Activated CD4-positive, alpha-beta T cell treated with anti-CD3 and anti-CD28 coated beads for 48 hours (primary cell): Measurements from ENCODE around the gene KIRREL1.

Source experiments
- DNase-seq: peaks from one replicate; pipeline ENCODE4 v3.0.0-alpha.2; 2020

KIRREL1 gene

GRCh38 chr1:158037008-158037865 is 43.8 kb downstream of the KIRREL1 start:
- DNase-seq = no peak

- no peak for DNase-seq
Observed at GRCh38 chr1:158037866-158038359, 44.5 kb downstream of the KIRREL1 start.

- no peak for DNase-seq
Observed at GRCh38 chr1:158038793-158039192, 45.3 kb downstream of the KIRREL1 start.

GRCh38 chr1:158039380-158039779 is 45.9 kb downstream of the KIRREL1 start:
- DNase-seq = no peak

- no peak for DNase-seq
Observed at GRCh38 chr1:158040323-158040722, 46.9 kb downstream of the KIRREL1 start.

- no peak for DNase-seq
Observed at GRCh38 chr1:158043232-158043631, 49.8 kb downstream of the KIRREL1 start.

- DNase-seq = no peak
Observed at GRCh38 chr1:158045639-158046038, 52.2 kb downstream of the KIRREL1 start.

GRCh38 chr1:158046715-158047510 is 53.5 kb downstream of the KIRREL1 start:
- DNase-seq = no peak

GRCh38 chr1:158048371-158049067 is 55.1 kb downstream of the KIRREL1 start:
- DNase-seq = no peak

- no peak for DNase-seq
Observed at GRCh38 chr1:158049853-158050252, 56.4 kb downstream of the KIRREL1 start.

- DNase-seq = no peak
Observed at GRCh38 chr1:158053276-158053675, 59.8 kb downstream of the KIRREL1 start.

- no peak for DNase-seq
Observed at GRCh38 chr1:158054721-158055120, 61.3 kb downstream of the KIRREL1 start.

GRCh38 chr1:158055854-158056253 is 62.4 kb downstream of the KIRREL1 start:
- DNase-seq = no peak

- no peak for DNase-seq
Observed at GRCh38 chr1:158056498-158056897, 63.1 kb downstream of the KIRREL1 start.

GRCh38 chr1:158058237-158058985 is 65.0 kb downstream of the KIRREL1 start:
- DNase-seq = no peak

GRCh38 chr1:158059984-158060383 is 66.5 kb downstream of the KIRREL1 start:
- DNase-seq = no peak

GRCh38 chr1:158062174-158062573 is 68.7 kb downstream of the KIRREL1 start:
- no peak for DNase-seq

GRCh38 chr1:158067662-158068061 is 74.2 kb downstream of the KIRREL1 start:
- no peak for DNase-seq

GRCh38 chr1:158068918-158069317 is 75.5 kb downstream of the KIRREL1 start:
- no peak for DNase-seq

GRCh38 chr1:158071138-158071537 is 77.7 kb downstream of the KIRREL1 start:
- DNase-seq = no peak

- no peak for DNase-seq
Observed at GRCh38 chr1:158075078-158075477, 81.6 kb downstream of the KIRREL1 start.

GRCh38 chr1:158076441-158076840 is 83.0 kb downstream of the KIRREL1 start:
- no peak for DNase-seq
